Measurements from ENCODE around the gene NCBP2L.

NCBP2L gene

DNA sequence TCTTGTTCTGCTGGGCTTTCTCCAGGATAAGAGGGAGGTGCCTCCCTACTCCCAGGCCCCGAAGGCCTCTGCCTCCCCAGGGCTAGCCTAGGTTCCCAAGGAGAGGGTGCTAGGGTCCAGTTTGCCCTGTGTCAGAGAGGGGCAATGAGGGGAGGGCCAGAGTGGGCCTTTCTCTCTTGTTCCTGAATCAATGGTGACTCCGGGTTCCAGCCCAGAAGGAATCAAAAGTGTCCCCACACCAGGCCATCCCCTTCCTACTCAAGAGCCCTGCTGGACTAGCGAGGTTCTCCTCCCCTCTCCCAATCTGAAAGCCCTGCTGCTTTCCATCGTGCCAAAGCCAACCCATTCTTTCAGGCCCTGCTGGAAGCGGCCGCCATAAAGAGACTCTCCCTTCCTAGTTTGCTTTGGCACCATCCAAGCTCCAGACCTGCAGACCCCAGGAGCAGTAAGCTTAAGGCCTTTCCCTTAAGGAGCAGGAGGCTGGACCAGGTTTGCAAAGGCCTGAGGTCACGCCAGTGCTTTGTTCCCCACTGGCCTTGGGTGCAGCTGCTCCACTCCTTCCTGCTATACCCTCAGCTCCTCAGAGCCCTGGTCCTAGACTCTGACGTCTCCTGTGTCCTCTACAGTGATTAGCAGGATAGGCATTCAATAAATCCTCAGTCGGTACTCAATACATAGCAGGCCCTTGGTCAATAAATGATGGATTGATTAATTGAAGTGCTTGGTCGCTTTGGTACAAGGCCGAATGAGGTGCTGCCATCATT lies 12.5 kb upstream of the NCBP2L start:
- TF ChIP-seq, protein P1, sequence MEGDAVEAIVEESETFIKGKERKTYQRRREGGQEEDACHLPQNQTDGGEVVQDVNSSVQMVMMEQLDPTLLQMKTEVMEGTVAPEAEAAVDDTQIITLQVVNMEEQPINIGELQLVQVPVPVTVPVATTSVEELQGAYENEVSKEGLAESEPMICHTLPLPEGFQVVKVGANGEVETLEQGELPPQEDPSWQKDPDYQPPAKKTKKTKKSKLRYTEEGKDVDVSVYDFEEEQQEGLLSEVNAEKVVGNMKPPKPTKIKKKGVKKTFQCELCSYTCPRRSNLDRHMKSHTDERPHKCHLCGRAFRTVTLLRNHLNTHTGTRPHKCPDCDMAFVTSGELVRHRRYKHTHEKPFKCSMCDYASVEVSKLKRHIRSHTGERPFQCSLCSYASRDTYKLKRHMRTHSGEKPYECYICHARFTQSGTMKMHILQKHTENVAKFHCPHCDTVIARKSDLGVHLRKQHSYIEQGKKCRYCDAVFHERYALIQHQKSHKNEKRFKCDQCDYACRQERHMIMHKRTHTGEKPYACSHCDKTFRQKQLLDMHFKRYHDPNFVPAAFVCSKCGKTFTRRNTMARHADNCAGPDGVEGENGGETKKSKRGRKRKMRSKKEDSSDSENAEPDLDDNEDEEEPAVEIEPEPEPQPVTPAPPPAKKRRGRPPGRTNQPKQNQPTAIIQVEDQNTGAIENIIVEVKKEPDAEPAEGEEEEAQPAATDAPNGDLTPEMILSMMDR (IDR thresholded peaks at IDR 0.05; ENCODE audit: extremely low read depth, missing control alignments): no peak
- DNase-seq (ENCODE audit: low spot score): no peak

DNA sequence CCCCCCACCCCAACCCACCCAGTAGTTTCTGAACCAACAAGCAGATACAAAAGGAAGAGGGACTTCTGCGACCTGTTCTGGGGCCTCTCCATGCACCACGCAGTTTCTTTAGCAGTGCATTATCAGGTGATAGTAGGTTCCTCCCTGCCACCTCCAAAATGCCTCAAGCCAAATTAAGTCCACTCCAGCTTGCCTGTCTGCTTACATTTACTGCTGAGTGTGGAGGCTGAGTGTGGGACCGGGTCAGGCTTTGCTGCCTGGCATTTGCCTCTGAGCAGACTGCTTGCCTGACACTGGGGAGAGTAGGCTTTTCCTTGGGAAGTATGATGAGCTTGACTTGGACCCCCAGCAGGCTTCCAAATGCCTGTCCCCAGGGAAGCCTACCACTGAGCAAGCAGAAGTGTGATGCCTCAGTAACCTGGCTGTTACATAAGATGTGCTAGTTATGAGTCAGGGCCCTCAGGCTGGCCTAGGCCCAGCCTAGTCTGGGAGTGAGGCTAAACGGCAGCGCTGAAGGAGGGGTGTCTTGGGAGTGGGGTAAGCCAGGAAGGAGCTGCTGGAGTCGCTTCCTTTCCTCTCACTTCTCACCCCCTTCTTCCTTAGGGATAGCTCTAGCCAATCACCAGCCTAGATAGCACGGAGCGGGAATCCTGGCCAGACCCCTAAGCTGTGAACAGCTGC lies 10.9 kb upstream of the NCBP2L start:
- TF ChIP-seq, protein P1 (IDR thresholded peaks at IDR 0.05; ENCODE audit: extremely low read depth, missing control alignments): no peak
- no peak for DNase-seq (ENCODE audit: low spot score)

DNA sequence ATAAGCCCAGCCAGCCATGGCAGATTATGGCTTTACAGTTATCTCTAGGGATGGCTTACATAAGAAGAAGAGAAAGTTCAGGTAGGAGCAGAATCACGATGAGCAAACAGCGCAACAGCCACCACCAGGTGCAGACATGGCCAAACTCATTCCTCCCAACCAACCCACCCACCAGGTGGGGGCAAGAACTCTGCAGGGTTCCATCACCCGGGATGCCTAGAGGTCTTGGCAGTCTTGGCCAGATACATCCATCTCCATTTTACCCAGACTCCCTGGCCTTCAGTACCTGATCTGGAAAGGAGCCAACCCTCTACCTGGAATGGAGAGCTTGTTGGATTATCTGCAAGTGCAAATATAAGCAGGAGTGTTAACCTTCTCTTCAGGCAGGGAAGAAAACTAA lies 9.5 kb upstream of the NCBP2L start:
- TF ChIP-seq, protein P1 (IDR thresholded peaks at IDR 0.05; ENCODE audit: extremely low read depth, missing control alignments): no peak
- DNase-seq (ENCODE audit: low spot score): no peak

DNA sequence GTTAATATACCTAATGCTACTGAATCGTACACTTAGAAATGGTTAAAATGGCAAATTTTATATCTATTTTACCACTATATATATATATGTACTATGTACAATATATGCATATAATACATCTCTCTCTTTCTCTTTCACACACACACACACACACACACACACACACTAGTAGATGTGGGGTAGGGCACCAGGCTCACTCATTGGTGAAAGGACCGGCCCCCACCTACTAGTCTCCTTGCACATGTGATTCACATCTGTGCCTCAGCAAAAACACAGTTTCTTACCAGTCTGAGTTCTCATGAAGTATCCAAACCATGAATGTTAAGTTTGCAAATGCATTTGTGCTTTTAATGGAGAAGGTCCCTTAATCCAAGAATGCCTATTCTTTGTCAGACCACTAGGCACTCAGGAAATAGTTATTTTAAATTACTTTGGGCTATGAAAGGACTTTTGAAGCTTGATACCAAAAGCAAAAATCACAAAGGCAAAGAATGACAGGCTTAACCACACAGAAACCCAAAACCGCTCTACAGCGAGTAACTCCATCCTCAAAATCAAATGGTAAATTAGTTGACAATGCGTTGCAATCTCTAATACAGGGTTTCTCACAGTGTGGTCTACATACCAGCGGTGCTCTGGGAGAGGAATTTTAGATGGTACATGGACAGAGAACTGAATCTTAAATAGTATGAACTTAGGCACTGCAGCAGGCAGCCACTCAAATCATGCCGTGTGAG lies 7.8 kb upstream of the NCBP2L start:
- no peak for DNase-seq (ENCODE audit: low spot score)
- TF ChIP-seq, protein P1 (IDR thresholded peaks at IDR 0.05; ENCODE audit: extremely low read depth, missing control alignments): no peak

DNA sequence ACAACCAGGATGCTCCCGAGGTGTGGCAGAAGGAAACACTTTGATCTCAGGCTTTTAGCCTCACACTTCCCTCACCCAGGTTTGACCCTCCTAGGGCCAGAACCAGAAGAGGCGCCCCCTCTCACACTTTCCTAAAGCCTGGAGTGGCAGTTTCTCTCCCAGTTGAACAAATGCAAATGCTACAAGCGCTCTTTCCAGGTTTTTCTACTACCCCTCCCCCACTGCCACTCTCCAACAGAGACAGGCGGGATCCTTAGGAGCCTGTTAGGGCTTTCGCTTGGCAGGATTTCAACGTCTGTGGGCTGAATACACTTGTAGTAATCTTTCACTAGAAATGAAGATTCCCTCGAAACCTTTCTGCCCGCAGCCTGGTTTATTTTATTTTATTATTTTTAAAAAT lies 4.3 kb upstream of the NCBP2L start:
- TF ChIP-seq, protein P1 (IDR thresholded peaks at IDR 0.05; ENCODE audit: extremely low read depth, missing control alignments): no peak
- no peak for DNase-seq (ENCODE audit: low spot score)

DNA sequence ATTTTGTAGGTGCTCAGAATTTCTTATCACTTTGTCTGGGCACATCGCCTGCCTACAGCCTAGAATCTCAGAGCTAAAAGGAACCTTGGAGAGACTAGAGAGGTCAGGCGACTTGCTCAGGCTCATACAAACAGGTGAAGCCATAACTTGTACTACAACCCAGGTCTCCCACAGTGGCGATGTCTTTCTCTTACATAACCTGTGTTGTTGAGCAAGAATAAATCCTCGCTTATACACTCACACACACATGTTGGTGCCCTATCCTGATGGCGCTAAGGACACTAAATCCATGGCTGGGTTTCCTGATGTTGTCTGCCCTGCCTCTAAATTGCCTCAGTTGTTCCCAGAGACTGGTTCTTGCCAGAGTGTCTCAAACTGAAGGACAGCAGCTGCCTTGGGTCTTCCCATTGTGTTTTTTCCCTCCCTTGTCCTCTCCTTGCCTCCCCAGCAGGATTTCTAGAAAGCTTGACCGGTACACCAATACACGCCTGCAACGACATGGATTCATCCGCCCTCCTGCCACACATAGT lies 3.6 kb upstream of the NCBP2L start:
- no peak for DNase-seq (ENCODE audit: low spot score)
- TF ChIP-seq, protein P1 (IDR thresholded peaks at IDR 0.05; ENCODE audit: extremely low read depth, missing control alignments): no peak

Data from GM20000 (cell line).